Measurements from ENCODE around the gene IQSEC2. TPM values are rescaled to one million over a fixed set of nuclear protein-coding genes. Genes with fewer than 3 reads are reported as not detected.

The IQSEC2 gene
- total and polyA plus RNA-seq, 2 of the 4 experiments (the other 2 are of a cell fraction): 2.5 to 11.4 TPM

DNA sequence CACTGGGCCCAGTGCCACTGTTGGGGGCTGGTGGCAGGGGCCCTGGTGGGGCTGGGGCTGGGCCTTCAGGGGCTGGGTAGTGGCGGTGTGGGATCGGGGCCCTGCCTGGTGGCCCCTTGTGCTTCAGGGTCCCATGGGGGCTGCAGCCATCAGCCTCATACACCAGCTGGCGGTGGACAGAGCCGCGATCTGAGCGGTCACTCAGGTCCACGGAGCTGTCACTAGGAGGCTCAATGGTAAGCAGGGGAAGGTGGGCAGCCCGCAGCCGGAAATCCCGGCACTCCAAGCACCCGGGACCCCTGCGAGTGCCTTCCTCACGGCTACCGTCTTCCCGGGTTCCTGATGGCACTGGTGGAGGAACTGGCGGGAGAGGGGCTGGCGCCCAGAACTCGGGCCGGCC is 30.8 kb downstream of the IQSEC2 start:
- Histone ChIP-seq H3K56ac (ENCODE audit: extremely low read depth, insufficient read depth, low read length) (no peak overlapping the region), H2BK5ac (ENCODE audit: low read depth, low read length, poor library complexity, severe bottlenecking) (no peak overlapping the region), H3K79me1 (ENCODE audit: low read depth in 1 of 2, low read length in 2 of 2) (no peaks in the 10 kb centered on the region), H3K27ac (ENCODE audit: insufficient read depth, low read length) (no peak overlapping the region), H3K4me3 (ENCODE audit: insufficient read depth, low read depth, low read length) (no peak overlapping the region), H4K20me1 (ENCODE audit: insufficient read depth, low read length) (no peaks in the 10 kb centered on the region; the same call in 1 of the 2 replicates), H3K27me3 (ENCODE audit: control insufficient read depth, insufficient read depth, low read length) (peaks cover 23% of the 10 kb centered on the region; the same call in 1 of the 2 replicates), H2BK15ac (ENCODE audit: low read depth, low read length) (no peak overlapping the region), H3K9me3 (ENCODE audit: control insufficient read depth, insufficient read depth, low read length) (no peaks in the 10 kb centered on the region), H3K4ac (ENCODE audit: low read depth, low read length) (no peak overlapping the region), H4K91ac (ENCODE audit: insufficient read depth, low read depth, low read length) (no peak overlapping the region), H2BK20ac (ENCODE audit: low read depth, low read length) (no peak overlapping the region), H4K8ac (ENCODE audit: low read depth in 2 of 2, low read length in 2 of 2) (no peak overlapping the region), H3K9ac (ENCODE audit: low read depth, low read length) (no peak overlapping the region), H3K23ac (ENCODE audit: low read depth, low read length) (no peak overlapping the region), H2AK5ac (ENCODE audit: low read depth, low read length) (no peak overlapping the region), H3K9me1 (ENCODE audit: insufficient read depth, low read length) (no peaks in the 10 kb centered on the region; the same call in 1 of the 2 replicates), H3K4me1 (ENCODE audit: control insufficient read depth, insufficient read depth, low read length) (no peaks in the 10 kb centered on the region), H2AFZ (replicated peaks; ENCODE audit: low read length, poor library complexity) (no peak overlapping the region), H3K36me3 (ENCODE audit: control insufficient read depth, insufficient read depth, low read length) (peaks cover 5% of the 10 kb centered on the region; the same call in 1 of the 2 replicates), H4K5ac (ENCODE audit: low read depth, low read length) (no peak overlapping the region), H3K18ac (ENCODE audit: low read depth, low read length) (no peak overlapping the region), H3K14ac (replicated peaks; ENCODE audit: low read depth, low read length) (no peak overlapping the region), H3K4me2 (ENCODE audit: low read depth, low read length) (no peak overlapping the region), H2AK9ac (replicated peaks; ENCODE audit: low read depth, low read length, poor library complexity) (no peak overlapping the region), H2BK120ac (ENCODE audit: low read depth, low read length) (no peak overlapping the region)
- ChIA-PET CTCF (no interaction called here), POLR2A (ENCODE audit: unreplicated experiment) (no interaction called here)
- BruUV-seq (replicated peaks): no TSS peak
- in situ Hi-C loops (cut with MboI; ENCODE audit: low sequenced_read_pairs): no loop called here
- no peak for DNase-seq
- dilution Hi-C loops (cut with HindIII; ENCODE audit: low sequenced_read_pairs, unreplicated experiment): no loop called here
- TF ChIP-seq RCOR1 (IDR thresholded peaks at IDR 0.05; ENCODE audit: insufficient replicate concordance, low read length) (no peak), RAD21 (IDR thresholded peaks at IDR 0.05; ENCODE audit: low read length) (no peak), USF2 (IDR thresholded peaks at IDR 0.05; ENCODE audit: low read depth, low read length) (no peak), POLR2A (IDR thresholded peaks at IDR 0.05; ENCODE audit: low read depth, low read length) (no peak), MAZ (IDR thresholded peaks at IDR 0.05; ENCODE audit: borderline replicate concordance, low read depth, low read length) (no peak), MXI1 (IDR thresholded peaks at IDR 0.05; ENCODE audit: borderline replicate concordance, low read depth, low read length) (no peak), MAFK (IDR thresholded peaks at IDR 0.05; ENCODE audit: low read depth, low read length) (no peak), BHLHE40 (IDR thresholded peaks at IDR 0.05; ENCODE audit: low read depth, low read length) (no peak), CEBPB (IDR thresholded peaks at IDR 0.05; ENCODE audit: low read depth, low read length) (no peak), CHD1 (IDR thresholded peaks at IDR 0.05; ENCODE audit: low read depth, low read length) (no peak), SMC3 (IDR thresholded peaks at IDR 0.05; ENCODE audit: low read depth, low read length) (no peak), RFX5 (IDR thresholded peaks at IDR 0.05; ENCODE audit: low read depth, low read length) (no peak), NFE2L2 (IDR thresholded peaks at IDR 0.05; ENCODE audit: low read depth, low read length) (no peak), FOS (IDR thresholded peaks at IDR 0.05; ENCODE audit: low read depth, low read length) (no peak)
- TF ChIP-seq, protein P1, sequence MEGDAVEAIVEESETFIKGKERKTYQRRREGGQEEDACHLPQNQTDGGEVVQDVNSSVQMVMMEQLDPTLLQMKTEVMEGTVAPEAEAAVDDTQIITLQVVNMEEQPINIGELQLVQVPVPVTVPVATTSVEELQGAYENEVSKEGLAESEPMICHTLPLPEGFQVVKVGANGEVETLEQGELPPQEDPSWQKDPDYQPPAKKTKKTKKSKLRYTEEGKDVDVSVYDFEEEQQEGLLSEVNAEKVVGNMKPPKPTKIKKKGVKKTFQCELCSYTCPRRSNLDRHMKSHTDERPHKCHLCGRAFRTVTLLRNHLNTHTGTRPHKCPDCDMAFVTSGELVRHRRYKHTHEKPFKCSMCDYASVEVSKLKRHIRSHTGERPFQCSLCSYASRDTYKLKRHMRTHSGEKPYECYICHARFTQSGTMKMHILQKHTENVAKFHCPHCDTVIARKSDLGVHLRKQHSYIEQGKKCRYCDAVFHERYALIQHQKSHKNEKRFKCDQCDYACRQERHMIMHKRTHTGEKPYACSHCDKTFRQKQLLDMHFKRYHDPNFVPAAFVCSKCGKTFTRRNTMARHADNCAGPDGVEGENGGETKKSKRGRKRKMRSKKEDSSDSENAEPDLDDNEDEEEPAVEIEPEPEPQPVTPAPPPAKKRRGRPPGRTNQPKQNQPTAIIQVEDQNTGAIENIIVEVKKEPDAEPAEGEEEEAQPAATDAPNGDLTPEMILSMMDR (conservative IDR thresholded peaks at IDR 0.05; ENCODE audit: low read depth, low read length): no peak
- TF ChIP-seq, protein P2, sequence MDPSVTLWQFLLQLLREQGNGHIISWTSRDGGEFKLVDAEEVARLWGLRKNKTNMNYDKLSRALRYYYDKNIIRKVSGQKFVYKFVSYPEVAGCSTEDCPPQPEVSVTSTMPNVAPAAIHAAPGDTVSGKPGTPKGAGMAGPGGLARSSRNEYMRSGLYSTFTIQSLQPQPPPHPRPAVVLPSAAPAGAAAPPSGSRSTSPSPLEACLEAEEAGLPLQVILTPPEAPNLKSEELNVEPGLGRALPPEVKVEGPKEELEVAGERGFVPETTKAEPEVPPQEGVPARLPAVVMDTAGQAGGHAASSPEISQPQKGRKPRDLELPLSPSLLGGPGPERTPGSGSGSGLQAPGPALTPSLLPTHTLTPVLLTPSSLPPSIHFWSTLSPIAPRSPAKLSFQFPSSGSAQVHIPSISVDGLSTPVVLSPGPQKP (IDR thresholded peaks at IDR 0.05; ENCODE audit: borderline replicate concordance, low read depth, low read length): no peak
- ATAC-seq (ENCODE audit: low read depth): no peak
- intact Hi-C loops (cut with micrococcal nuclease): no loop called here
- 87% methylated on average over 13 of the region's 19 CpGs; no CpG with 5 or more reads in 1 of the 2 experiments for WGBS, 2 experiments (ENCODE audit: extremely low coverage in 2 of 2, insufficient read length in 1 of 2)
